Thoracic aorta (tissue), 2 donors: Measurements from ENCODE around the gene TBC1D5. TPM values are rescaled to one million over a fixed set of nuclear protein-coding genes. Genes with fewer than 3 reads are reported as not detected.
"Not testable (repeated sequence)": the region's sequence is repeated elsewhere in the genome, so short reads cannot be mapped to it uniquely, and the experiment has no call there.

Experiments
- ATAC-seq: fragments of 150-250 bp; one replicate; pipeline ENCODE4 v1.8.0; 2017; ENCODE audit warnings: low read depth; ENCODE audit not compliant: insufficient number of reproducible peaks, low FRiP score
- DNase-seq: peaks from one replicate; pipeline ENCODE4 v3.0.0-alpha.2; 2020; ENCODE audit warnings: low spot score
- H3K27ac ChIP-seq, 2 donors: fragments of 200-600 bp; sonication (generic); 1 replicate in 1 of 2; 2 replicates in 1 of 2; pipeline ENCODE4 v1.5.1; 2016; ENCODE audit warnings: mild to moderate bottlenecking in 2 of 2, moderate library complexity in 2 of 2
- H3K27me3 ChIP-seq: fragments of 200-600 bp; sonication (generic); replicated peaks from 2 replicates; pipeline ENCODE4 v1.6.0; 2016; ENCODE audit warnings: mild to moderate bottlenecking; ENCODE audit not compliant: insufficient read depth
- H3K36me3 ChIP-seq: fragments of 200-600 bp; sonication (generic); one replicate; pipeline ENCODE4 v1.5.1; 2016
- H3K4me1 ChIP-seq, 2 donors: fragments of 200-600 bp; sonication (generic); 1 replicate in 1 of 2; 2 replicates in 1 of 2; pipeline versions ENCODE4 v1.5.1 to v1.6.0; 2016; ENCODE audit warnings: low read depth in 2 of 2, mild to moderate bottlenecking in 1 of 2; ENCODE audit not compliant: control insufficient read depth in 1 of 2
- H3K4me3 ChIP-seq: fragments of 200-600 bp; sonication (generic); 2 replicates; pipeline ENCODE4 v1.5.1; 2016; ENCODE audit warnings: mild to moderate bottlenecking
- H3K9me3 ChIP-seq: fragments of 200-600 bp; sonication (generic); 2 replicates; pipeline ENCODE4 v1.5.1; 2016
- total RNA-seq, 2 donors: library from RNA; depleted of rRNA; stranded (reverse); fragments of >200 nt; gene quantifications; one replicate each; pipeline versions ENCODE4 v1.1.0 to v1.2.3, GENCODE V29; 2016
- TF ChIP-seq, protein P1 (sequence below): fragments of 200-600 bp; sonication (generic); IDR thresholded peaks from one replicate; pipeline ENCODE4 v1.5.1; 2019; ENCODE audit warnings: antibody characterized with exemption

The TBC1D5 gene
- total RNA-seq, 2 donors from 2014 or later, result 80.6 to 103 TPM

DNA sequence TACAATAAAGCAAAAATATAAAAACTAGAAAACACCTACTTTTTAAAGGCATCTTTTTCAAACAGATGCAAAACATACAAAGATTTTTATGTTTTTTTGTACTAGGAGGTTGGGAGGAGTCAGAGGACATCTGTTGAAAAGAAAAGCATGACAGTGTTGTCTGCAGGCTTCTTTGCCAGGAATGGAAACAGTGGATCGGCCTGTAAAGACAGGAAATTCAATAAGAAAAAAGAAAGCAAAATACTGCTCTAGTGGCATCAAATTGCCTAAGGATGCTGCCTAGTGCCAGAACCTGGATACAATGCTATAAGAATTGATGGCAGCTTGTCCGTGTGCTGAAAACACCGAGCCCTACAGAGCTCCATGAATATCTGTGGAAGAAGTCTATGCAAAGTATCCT is 69.9 kb downstream of the TBC1D5 start:
- no peaks in the 10 kb centered on the region for H3K36me3 ChIP-seq
- H3K4me3 ChIP-seq, result no peak overlapping the region
- no peaks in the 10 kb centered on the region for H3K9me3 ChIP-seq
- DNase-seq (no peak), ATAC-seq (no peak)
- H3K27ac ChIP-seq, result no peak overlapping the region
- TF ChIP-seq, protein P1, sequence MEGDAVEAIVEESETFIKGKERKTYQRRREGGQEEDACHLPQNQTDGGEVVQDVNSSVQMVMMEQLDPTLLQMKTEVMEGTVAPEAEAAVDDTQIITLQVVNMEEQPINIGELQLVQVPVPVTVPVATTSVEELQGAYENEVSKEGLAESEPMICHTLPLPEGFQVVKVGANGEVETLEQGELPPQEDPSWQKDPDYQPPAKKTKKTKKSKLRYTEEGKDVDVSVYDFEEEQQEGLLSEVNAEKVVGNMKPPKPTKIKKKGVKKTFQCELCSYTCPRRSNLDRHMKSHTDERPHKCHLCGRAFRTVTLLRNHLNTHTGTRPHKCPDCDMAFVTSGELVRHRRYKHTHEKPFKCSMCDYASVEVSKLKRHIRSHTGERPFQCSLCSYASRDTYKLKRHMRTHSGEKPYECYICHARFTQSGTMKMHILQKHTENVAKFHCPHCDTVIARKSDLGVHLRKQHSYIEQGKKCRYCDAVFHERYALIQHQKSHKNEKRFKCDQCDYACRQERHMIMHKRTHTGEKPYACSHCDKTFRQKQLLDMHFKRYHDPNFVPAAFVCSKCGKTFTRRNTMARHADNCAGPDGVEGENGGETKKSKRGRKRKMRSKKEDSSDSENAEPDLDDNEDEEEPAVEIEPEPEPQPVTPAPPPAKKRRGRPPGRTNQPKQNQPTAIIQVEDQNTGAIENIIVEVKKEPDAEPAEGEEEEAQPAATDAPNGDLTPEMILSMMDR, result no peak
- H3K27me3 ChIP-seq, result no peaks in the 10 kb centered on the region
- peaks cover 0 to 6% of the 10 kb centered on the region in 2 donors for H3K4me1 ChIP-seq

DNA sequence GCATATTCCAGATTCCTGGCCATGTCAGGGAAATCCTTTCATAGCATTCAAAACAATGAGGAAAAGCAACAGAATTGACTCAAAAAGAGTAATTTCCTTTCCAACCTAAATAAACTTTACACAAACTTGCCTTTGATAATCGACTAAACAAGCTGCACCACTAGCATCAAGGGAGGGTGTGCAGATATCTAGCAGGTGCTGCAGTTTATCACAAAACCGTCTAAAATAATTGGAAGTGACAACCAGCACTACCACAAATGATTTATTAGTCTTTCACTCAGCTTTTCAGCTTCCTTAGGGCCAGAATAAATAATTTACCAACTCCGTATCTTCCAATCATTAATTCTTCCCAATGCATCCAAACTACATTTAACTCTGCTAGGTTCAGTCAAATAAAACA is 71.7 kb downstream of the TBC1D5 start:
- no peak overlapping the region for H3K4me3 ChIP-seq
- H3K4me1 ChIP-seq, result peaks cover 0 to 6% of the 10 kb centered on the region in 2 donors
- no peak overlapping the region for H3K27ac ChIP-seq
- TF ChIP-seq, protein P1, result no peak
- DNase-seq, result no peak
- no peaks in the 10 kb centered on the region for H3K27me3 ChIP-seq
- no peaks in the 10 kb centered on the region for H3K36me3 ChIP-seq
- ATAC-seq, result no peak
- no peaks in the 10 kb centered on the region for H3K9me3 ChIP-seq

DNA sequence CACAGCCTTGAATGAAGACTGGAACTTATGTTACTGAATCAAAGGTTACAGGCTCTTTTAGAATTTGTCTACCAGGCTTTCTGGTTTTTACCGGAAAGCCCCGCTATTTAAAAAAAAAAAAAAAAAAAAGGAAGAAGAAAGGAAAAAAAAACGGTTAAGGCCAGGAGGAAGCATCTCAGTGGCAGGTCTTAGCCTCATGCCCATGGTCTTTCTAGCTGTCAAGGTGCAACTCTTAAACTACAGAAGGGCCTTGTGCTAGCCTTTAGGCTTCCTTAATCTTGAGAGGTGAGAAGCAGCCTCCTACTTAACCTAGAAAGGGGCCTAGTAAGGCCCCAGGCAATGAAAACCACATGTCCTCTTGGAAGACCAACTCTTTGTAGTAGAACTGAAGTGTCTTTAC is 77.5 kb downstream of the TBC1D5 start:
- Histone ChIP-seq H3K4me1 (no peaks in the 10 kb centered on the region), H3K9me3 (no peaks in the 10 kb centered on the region), H3K36me3 (no peaks in the 10 kb centered on the region), H3K27me3 (no peaks in the 10 kb centered on the region), H3K27ac (no peak overlapping the region), H3K4me3 (no peak overlapping the region)
- no peak for DNase-seq
- no peak for ATAC-seq
- TF ChIP-seq, protein P1, result no peak

DNA sequence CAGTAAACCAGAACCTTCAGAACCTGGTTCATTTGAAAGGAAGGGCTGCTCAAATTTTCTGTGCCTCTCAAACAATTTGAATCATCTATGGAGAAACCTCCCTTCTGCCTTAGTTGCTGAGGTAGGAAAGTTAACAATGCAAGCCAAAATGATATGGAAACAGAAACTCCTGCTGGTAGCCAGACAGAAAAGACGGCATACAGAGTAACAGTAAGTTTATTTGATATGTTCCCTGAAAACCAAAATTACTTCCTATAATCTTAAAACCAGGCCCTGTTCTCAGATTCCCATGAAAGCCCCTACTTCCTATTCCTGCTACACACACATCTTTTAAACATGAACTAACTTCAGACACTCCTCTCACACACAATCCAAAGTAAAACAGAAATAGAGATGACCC is 86.2 kb downstream of the TBC1D5 start:
- no peak for DNase-seq
- no peak overlapping the region for H3K4me3 ChIP-seq
- no peaks in the 10 kb centered on the region for H3K36me3 ChIP-seq
- H3K4me1 ChIP-seq, result no peaks in the 10 kb centered on the region
- no peaks in the 10 kb centered on the region for H3K9me3 ChIP-seq
- no peak for ATAC-seq
- no peak overlapping the region for H3K27ac ChIP-seq
- TF ChIP-seq, protein P1, result no peak
- H3K27me3 ChIP-seq, result no peaks in the 10 kb centered on the region

DNA sequence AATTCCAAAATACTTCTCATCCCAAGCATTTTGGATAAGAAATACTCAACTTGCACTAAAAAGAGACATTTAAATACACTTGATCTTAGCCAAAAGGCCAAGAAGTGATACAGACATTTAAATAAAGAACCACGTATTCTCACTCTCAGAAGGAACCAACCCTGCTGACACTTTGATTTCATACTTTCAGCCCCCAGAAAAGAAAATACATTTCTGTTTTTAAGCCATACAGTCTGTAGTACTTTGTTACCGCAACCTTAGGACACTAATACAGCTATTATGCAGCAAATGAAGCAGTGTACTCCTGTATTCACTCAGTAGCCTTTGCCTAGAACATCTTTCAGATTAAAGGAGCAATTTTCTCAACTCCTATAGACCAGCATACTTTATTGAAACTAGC is 86.7 kb downstream of the TBC1D5 start:
- no peaks in the 10 kb centered on the region for H3K4me1 ChIP-seq
- H3K4me3 ChIP-seq, result no peak overlapping the region
- H3K36me3 ChIP-seq, result no peaks in the 10 kb centered on the region
- no peaks in the 10 kb centered on the region for H3K9me3 ChIP-seq
- TF ChIP-seq, protein P1, result no peak
- no peak overlapping the region for H3K27ac ChIP-seq
- H3K27me3 ChIP-seq, result no peaks in the 10 kb centered on the region
- no peak for ATAC-seq
- DNase-seq, result no peak

DNA sequence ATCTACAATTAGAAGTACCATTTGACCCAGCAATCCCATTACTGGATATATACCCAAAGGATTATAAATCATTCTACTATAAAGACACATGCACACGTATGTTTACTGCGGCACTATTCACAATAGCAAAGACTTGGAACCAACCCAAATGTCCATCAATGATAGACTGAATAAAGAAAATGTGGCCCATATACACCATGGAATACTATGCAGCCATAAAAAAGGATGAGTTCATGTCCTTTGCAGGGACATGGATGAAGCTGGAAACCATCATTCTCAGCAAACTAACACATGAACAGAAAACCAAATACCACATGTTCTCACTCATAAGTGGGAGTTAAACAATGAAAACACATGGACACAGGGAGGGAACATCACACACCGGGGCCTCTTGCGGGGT is 92.7 kb downstream of the TBC1D5 start:
- not testable (repeated sequence) for H3K27me3 ChIP-seq, H3K4me1 ChIP-seq, H3K27ac ChIP-seq, H3K4me3 ChIP-seq, H3K36me3 ChIP-seq, H3K9me3 ChIP-seq, ATAC-seq, DNase-seq

DNA sequence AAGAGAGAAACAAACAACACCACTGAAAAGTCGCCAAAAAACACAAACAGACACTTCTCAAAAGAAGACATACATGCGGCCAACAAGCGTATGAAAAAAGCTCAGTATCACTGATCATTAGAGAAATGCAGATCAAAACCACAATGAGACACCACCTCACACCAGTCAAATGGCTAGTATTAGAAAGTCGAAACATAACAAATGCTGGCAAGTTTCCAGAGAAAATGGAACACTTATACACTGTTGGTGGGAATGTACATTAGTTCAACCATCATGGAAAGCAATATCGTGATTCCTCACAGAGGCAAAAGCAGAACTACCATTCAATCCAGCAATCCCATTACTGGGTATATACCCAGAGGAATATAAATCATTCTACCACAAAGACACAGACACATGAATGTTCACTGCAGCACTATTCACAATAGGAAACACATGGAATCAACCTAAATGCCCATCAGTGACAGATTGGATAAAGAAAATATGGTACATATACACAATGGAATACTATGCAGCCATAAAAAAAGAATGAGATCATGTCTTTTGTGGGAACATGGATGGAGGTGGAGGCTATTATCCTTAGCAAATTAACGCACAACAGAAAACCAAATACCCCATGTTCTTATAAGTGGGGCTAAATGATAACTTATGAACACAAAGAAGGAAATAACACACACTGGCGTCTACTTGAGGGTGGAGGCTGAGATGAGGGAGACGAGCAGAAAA is 93.6 kb downstream of the TBC1D5 start:
- not testable (repeated sequence) for H3K27ac ChIP-seq, ATAC-seq, DNase-seq, H3K36me3 ChIP-seq, H3K9me3 ChIP-seq, H3K4me3 ChIP-seq, H3K4me1 ChIP-seq, H3K27me3 ChIP-seq
